ENCODE results near the gene FGF21. TPM values are rescaled to one million over a fixed set of nuclear protein-coding genes. Genes with fewer than 3 reads are reported as not detected.
"Not testable (repeated sequence)": the region's sequence is repeated elsewhere in the genome, so short reads cannot be mapped to it uniquely, and the experiment has no call there.

The FGF21 gene
- total RNA-seq, 2 experiments from 2014 or later, result not detected

DNA sequence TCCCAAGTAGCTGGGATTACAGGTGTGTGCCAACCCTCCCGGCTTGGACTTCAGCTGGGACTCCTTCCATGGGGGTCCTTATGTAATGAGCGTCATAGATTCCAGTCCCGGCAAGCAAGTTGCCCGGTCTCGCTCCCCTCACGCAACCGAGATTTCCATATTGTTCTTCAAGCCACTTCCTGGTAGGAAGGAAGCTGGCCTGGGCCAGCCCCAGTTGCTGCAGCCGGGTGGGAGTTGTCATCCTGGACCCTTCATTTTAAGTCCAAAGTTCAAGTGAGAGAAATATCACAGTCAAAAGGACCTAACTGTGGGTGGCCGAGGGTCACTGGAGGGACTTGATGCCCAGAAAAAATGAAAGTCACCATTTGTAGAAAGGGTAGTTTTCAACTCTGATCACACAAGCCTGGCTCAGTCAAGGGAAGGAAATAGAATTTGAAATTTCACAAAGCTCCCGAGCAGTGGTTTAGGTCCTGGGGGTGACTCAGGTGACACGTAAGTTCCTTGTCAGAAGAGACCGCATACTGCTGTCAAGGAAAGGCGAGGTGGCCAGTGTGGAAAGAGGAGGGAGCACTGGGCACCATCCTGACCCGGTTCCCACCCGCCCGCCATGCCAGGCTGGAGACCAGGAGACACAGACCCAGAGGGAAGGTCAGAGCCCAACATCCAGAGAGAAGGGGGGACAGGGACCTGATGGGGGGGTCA lies 5.3 kb downstream of the FGF21 start:
- H3K4me3 ChIP-seq (ENCODE audit: low read length), result no peak overlapping the region
- POLR2A ChIA-PET, result no interaction called here
- H3K27me3 Mint-ChIP-seq, result peaks cover 13% of the 10 kb centered on the region

GRCh38 chr19:48765816-48766215 lies 10.5 kb downstream of the FGF21 start:
- H3K9me3 Mint-ChIP-seq; H3K36me3 ChIP-seq (ENCODE audit: insufficient read depth, low read length); H3K4me3 Mint-ChIP-seq; H3K27me3 ChIP-seq (ENCODE audit: control insufficient read depth in 1 of 2, insufficient read depth in 2 of 2, low read length in 2 of 2); H3K36me3 Mint-ChIP-seq (ENCODE audit: low read depth); H3K27ac ChIP-seq (ENCODE audit: low read depth in 1 of 2, low read length in 2 of 2); H3K4me1 ChIP-seq (ENCODE audit: insufficient read depth, low read length); ATAC-seq (ENCODE audit: poor library complexity); H3K27ac Mint-ChIP-seq; CTCF ChIA-PET; intact Hi-C loops (cut with DNase I, micrococcal nuclease); H3K4me3 ChIP-seq (ENCODE audit: low read length); DNase-seq; H3K9me3 ChIP-seq (ENCODE audit: control insufficient read depth in 1 of 2, insufficient read depth in 1 of 2, low read length in 2 of 2); H3K4me1 Mint-ChIP-seq (ENCODE audit: low read depth): not testable (repeated sequence)
- peaks cover 22% of the 10 kb centered on the region for H3K27me3 Mint-ChIP-seq
- POLR2A ChIA-PET, result interaction anchor here (0.8 kb wide), 1 partner anchor 26 kb away, joined by 3 read pairs; no protein-coding TSS in a partner anchor

More for the DNA sequence above, 5.3 kb downstream of the FGF21 start:
- Mint-ChIP-seq H3K4me3 (no peak overlapping the region), H3K4me1 (ENCODE audit: low read depth) (peaks cover 4% of the 10 kb centered on the region), H3K27ac (no peak overlapping the region), H3K9me3 (no peaks in the 10 kb centered on the region), H3K36me3 (ENCODE audit: low read depth) (no peaks in the 10 kb centered on the region)
- ATAC-seq (ENCODE audit: poor library complexity), result no peak
- Histone ChIP-seq H3K27ac (ENCODE audit: low read depth in 1 of 2, low read length in 2 of 2) (no peak overlapping the region), H3K9me3 (ENCODE audit: control insufficient read depth in 1 of 2, insufficient read depth in 1 of 2, low read length in 2 of 2) (no peaks in the 10 kb centered on the region), H3K4me1 (ENCODE audit: insufficient read depth, low read length) (peaks cover 5% of the 10 kb centered on the region), H3K36me3 (ENCODE audit: insufficient read depth, low read length) (no peaks in the 10 kb centered on the region), H3K27me3 (ENCODE audit: control insufficient read depth in 1 of 2, insufficient read depth in 2 of 2, low read length in 2 of 2) (peaks cover 5 to 7% of the 10 kb centered on the region in 2 experiments)
- peak in 1 of 14 experiments; percentile 38 for DNase-seq
- intact Hi-C loops (cut with DNase I, micrococcal nuclease), result no loop called here
- no peak for TF ChIP-seq CTCF (IDR thresholded peaks at IDR 0.05)
- CTCF ChIA-PET, result no interaction called here

DNA sequence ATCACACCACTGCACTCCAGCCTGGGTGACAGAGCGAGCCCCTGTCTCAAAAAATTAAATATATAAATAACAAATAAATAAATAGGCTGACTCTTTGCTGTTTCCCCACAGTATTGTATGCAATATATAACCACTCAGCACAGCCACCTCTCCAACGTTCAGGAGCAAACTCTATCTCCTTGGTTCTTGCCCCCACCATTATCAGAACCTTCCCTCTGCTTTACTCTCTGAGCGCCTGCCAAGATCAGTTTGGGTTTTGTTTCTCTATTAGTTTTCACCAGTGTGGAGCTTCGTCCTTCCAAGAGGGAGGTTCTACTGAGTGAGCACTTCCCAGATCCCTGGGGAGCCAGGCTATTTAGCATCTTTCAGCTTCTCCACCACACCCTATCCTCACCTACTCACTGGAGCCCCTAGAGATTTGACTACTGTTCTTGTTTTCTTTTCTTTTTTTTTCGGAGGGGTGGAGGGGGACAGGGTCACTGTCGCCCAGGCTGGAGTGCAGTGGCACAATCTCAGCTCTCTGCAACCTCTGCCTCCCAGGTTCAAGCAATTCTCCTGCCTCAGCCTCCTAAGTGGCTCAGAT lies 12.9 kb downstream of the FGF21 start:
- H3K4me3 Mint-ChIP-seq; CTCF ChIA-PET; H3K27me3 ChIP-seq (ENCODE audit: control insufficient read depth in 1 of 2, insufficient read depth in 2 of 2, low read length in 2 of 2); H3K36me3 Mint-ChIP-seq (ENCODE audit: low read depth); DNase-seq; intact Hi-C loops (cut with DNase I, micrococcal nuclease); H3K4me1 ChIP-seq (ENCODE audit: insufficient read depth, low read length); POLR2A ChIA-PET; H3K9me3 ChIP-seq (ENCODE audit: control insufficient read depth in 1 of 2, insufficient read depth in 1 of 2, low read length in 2 of 2); H3K9me3 Mint-ChIP-seq; H3K36me3 ChIP-seq (ENCODE audit: insufficient read depth, low read length); H3K27ac Mint-ChIP-seq; H3K4me1 Mint-ChIP-seq (ENCODE audit: low read depth); H3K27ac ChIP-seq (ENCODE audit: low read depth in 1 of 2, low read length in 2 of 2); H3K4me3 ChIP-seq (ENCODE audit: low read length); ATAC-seq (ENCODE audit: poor library complexity): not testable (repeated sequence)
- peaks cover 27% of the 10 kb centered on the region for H3K27me3 Mint-ChIP-seq

GRCh38 chr19:48768994-48769713 lies 13.8 kb downstream of the FGF21 start:
- TF ChIP-seq CTCF (IDR thresholded peaks at IDR 0.05), result no peak
- Mint-ChIP-seq H3K27ac (no peak overlapping the region), H3K4me3 (no peak overlapping the region), H3K36me3 (ENCODE audit: low read depth) (no peaks in the 10 kb centered on the region), H3K27me3 (peaks cover 27% of the 10 kb centered on the region), H3K4me1 (ENCODE audit: low read depth) (no peaks in the 10 kb centered on the region), H3K9me3 (no peaks in the 10 kb centered on the region)
- POLR2A ChIA-PET, result interaction anchor here (0.6 kb wide), 1 partner anchor 58 kb away, joined by 3 read pairs; no protein-coding TSS in a partner anchor
- Histone ChIP-seq H3K4me3 (ENCODE audit: low read length) (no peak overlapping the region), H3K9me3 (ENCODE audit: control insufficient read depth in 1 of 2, insufficient read depth in 1 of 2, low read length in 2 of 2) (no peaks in the 10 kb centered on the region), H3K36me3 (ENCODE audit: insufficient read depth, low read length) (no peaks in the 10 kb centered on the region), H3K4me1 (ENCODE audit: insufficient read depth, low read length) (no peaks in the 10 kb centered on the region), H3K27me3 (ENCODE audit: control insufficient read depth in 1 of 2, insufficient read depth in 2 of 2, low read length in 2 of 2) (peaks cover 4 to 6% of the 10 kb centered on the region in 2 experiments), H3K27ac (ENCODE audit: low read depth in 1 of 2, low read length in 2 of 2) (no peak overlapping the region)
- intact Hi-C loops (cut with DNase I, micrococcal nuclease), result no loop called here
- CTCF ChIA-PET, result interaction anchor here (1.2 kb wide), 1 partner anchor 146 kb away, joined by 3 read pairs; no protein-coding TSS in a partner anchor
- DNase-seq, result no peak
- ATAC-seq (ENCODE audit: poor library complexity), result no peak

Measured in CD4-positive, alpha-beta T cell (primary cell).